GM12878 (cell line): ENCODE measurements around the gene ZDHHC9. TPM values are rescaled to one million over a fixed set of nuclear protein-coding genes. Genes with fewer than 3 reads are reported as not detected.

Source experiments
- ETV6 ChIP-seq, 2 experiments: fragments of 450-650 bp in 1 of 2; IDR thresholded peaks in 1 of 2; conservative IDR thresholded peaks in 1 of 2; 2 replicates each; pipeline ENCODE4 v1.6.1; 2014; ENCODE audit warnings: antibody characterized with exemption in 1 of 2, borderline replicate concordance in 1 of 2, low read depth in 1 of 2, mild to moderate bottlenecking in 1 of 2, moderate library complexity in 1 of 2
- polyA plus RNA-seq, 11 experiments: library from polyadenylated mRNA; depleted of rRNA in 4 of 11; unstranded in 6 of 11; stranded (reverse) in 5 of 11; fragments of >200 nt; fragmentation: Nextera tagmentation in 4 of 11; fragmentation: Illumina TruSeq in 1 of 11; extraction: Ambion mirVana in 4 of 11; extraction: Trizol in 1 of 11; gene quantifications; 1 replicate in 1 of 11; 2 replicates in 10 of 11; pipeline versions ENCODE4 v1.2.1 to v1.2.3, GENCODE V29; 2011 to 2016; ENCODE audit warnings: inconsistent platforms in 2 of 11, missing spikeins in 2 of 11, low read depth in 1 of 11
- total RNA-seq, 4 experiments: library from RNA; depleted of rRNA in 3 of 4; stranded (reverse); fragments of >200 nt in 3 of 4; fragmentation: Illumina TruSeq in 1 of 4; extraction: Trizol in 1 of 4; gene quantifications; 2 replicates each; pipeline versions ENCODE4 v1.2.1 to v1.2.3, GENCODE V29; 2013 to 2021
- TF ChIP-seq, protein P1 (sequence below): fragments of 450-650 bp; IDR thresholded peaks from 2 replicates; pipeline ENCODE4 v1.6.1; 2017; ENCODE audit warnings: mild to moderate bottlenecking, moderate library complexity
- TF ChIP-seq, protein P2 (sequence below): IDR thresholded peaks from 2 replicates; pipeline ENCODE4 v1.6.1; 2012; ENCODE audit warnings: mild to moderate bottlenecking, low read depth, low read length

The ZDHHC9 gene
- total and polyA plus RNA-seq, 10 of the 15 experiments (the other 5 are each of a cell fraction or from before 2014, with no cell fraction given), result 1.8 to 13.0 (median 5.4) TPM

DNA sequence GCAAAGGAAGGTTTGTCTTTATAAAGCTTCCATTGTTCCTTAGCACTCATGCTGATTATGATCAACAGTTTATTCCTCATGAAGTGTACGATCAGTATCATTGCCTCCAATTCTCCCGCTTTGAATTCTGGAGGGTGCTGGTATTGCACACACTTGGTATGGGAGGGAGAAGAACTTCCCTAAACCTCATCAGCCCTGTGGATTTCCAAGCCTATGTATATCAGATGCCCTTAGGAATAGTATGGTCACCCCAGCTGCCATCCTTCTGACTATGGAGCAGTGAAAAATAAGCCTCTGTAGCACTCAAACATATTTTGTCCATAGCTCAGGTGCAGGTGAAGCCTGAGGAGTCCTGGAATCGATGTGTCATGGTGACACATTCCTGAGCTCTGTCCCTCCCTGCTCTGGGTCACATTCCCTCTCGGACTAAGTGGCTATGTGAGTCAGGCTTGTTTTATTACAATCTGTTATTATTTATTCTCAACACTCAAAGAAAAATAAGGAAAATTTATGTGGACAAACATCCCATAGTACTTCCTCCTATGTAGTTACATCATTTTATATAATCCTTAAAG is 2.0 kb upstream of the ZDHHC9 start (continued):
- TF ChIP-seq ETV6 (conservative IDR thresholded peaks at IDR 0.05 in 1 of 2, IDR thresholded peaks at IDR 0.05 in 1 of 2; ENCODE audit: borderline replicate concordance in 1 of 2, low read depth in 1 of 2), result no peak
- TF ChIP-seq, protein P1, sequence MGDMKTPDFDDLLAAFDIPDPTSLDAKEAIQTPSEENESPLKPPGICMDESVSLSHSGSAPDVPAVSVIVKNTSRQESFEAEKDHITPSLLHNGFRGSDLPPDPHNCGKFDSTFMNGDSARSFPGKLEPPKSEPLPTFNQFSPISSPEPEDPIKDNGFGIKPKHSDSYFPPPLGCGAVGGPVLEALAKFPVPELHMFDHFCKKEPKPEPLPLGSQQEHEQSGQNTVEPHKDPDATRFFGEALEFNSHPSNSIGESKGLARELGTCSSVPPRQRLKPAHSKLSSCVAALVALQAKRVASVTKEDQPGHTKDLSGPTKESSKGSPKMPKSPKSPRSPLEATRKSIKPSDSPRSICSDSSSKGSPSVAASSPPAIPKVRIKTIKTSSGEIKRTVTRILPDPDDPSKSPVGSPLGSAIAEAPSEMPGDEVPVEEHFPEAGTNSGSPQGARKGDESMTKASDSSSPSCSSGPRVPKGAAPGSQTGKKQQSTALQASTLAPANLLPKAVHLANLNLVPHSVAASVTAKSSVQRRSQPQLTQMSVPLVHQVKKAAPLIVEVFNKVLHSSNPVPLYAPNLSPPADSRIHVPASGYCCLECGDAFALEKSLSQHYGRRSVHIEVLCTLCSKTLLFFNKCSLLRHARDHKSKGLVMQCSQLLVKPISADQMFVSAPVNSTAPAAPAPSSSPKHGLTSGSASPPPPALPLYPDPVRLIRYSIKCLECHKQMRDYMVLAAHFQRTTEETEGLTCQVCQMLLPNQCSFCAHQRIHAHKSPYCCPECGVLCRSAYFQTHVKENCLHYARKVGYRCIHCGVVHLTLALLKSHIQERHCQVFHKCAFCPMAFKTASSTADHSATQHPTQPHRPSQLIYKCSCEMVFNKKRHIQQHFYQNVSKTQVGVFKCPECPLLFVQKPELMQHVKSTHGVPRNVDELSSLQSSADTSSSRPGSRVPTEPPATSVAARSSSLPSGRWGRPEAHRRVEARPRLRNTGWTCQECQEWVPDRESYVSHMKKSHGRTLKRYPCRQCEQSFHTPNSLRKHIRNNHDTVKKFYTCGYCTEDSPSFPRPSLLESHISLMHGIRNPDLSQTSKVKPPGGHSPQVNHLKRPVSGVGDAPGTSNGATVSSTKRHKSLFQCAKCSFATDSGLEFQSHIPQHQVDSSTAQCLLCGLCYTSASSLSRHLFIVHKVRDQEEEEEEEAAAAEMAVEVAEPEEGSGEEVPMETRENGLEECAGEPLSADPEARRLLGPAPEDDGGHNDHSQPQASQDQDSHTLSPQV, result no peak
- TF ChIP-seq, protein P2, sequence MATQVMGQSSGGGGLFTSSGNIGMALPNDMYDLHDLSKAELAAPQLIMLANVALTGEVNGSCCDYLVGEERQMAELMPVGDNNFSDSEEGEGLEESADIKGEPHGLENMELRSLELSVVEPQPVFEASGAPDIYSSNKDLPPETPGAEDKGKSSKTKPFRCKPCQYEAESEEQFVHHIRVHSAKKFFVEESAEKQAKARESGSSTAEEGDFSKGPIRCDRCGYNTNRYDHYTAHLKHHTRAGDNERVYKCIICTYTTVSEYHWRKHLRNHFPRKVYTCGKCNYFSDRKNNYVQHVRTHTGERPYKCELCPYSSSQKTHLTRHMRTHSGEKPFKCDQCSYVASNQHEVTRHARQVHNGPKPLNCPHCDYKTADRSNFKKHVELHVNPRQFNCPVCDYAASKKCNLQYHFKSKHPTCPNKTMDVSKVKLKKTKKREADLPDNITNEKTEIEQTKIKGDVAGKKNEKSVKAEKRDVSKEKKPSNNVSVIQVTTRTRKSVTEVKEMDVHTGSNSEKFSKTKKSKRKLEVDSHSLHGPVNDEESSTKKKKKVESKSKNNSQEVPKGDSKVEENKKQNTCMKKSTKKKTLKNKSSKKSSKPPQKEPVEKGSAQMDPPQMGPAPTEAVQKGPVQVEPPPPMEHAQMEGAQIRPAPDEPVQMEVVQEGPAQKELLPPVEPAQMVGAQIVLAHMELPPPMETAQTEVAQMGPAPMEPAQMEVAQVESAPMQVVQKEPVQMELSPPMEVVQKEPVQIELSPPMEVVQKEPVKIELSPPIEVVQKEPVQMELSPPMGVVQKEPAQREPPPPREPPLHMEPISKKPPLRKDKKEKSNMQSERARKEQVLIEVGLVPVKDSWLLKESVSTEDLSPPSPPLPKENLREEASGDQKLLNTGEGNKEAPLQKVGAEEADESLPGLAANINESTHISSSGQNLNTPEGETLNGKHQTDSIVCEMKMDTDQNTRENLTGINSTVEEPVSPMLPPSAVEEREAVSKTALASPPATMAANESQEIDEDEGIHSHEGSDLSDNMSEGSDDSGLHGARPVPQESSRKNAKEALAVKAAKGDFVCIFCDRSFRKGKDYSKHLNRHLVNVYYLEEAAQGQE, result no peak
